ENCODE results near the gene LAMP5. TPM values are rescaled to one million over a fixed set of nuclear protein-coding genes. Genes with fewer than 3 reads are reported as not detected.

Gene LAMP5
- total RNA-seq, 1 experiment from 2014 or later, result not detected

DNA sequence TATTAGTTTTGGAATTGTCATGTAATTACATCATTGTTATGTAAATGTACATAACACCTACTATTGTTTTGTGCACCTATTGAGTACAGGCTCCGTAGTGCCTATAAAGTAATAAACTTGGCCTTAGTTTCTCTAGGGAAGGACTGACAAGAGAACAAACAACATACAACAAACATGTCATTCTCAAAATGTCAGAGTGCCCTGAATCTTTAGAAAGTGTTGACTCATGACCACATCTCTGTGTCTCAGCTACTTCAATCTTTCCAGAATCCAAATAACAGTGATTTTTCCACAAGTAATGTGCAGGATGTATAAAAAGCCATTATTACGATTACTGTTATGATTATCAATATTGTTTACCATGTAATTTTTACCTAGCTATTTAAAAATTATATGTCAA, 17.2 kb downstream of the LAMP5 start:
- H3K9me3 ChIP-seq (ENCODE audit: low read length), result no peaks in the 10 kb centered on the region
- no peak for DNase-seq
- no peak overlapping the region for H2AFZ ChIP-seq (ENCODE audit: low read length)
- no peak overlapping the region for H3K27ac ChIP-seq (ENCODE audit: low read length)
- H3K4me3 ChIP-seq (ENCODE audit: low read length), result no peak overlapping the region
- H3K9ac ChIP-seq (ENCODE audit: low read length), result no peak overlapping the region
- H3K4me1 ChIP-seq (ENCODE audit: low read length), result no peaks in the 10 kb centered on the region
- H3K36me3 ChIP-seq (ENCODE audit: insufficient read depth, low read length), result no peaks in the 10 kb centered on the region
- H3K79me2 ChIP-seq (ENCODE audit: low read length), result no peaks in the 10 kb centered on the region
- no peaks in the 10 kb centered on the region for H3K9me2 ChIP-seq (replicated peaks; ENCODE audit: insufficient read depth, low read length)
- no peaks in the 10 kb centered on the region for H3K27me3 ChIP-seq (ENCODE audit: low read length)
- no peaks in the 10 kb centered on the region for H4K20me1 ChIP-seq (ENCODE audit: insufficient read depth, low read depth, low read length)
- H3K4me2 ChIP-seq (ENCODE audit: low read depth, low read length, poor library complexity, severe bottlenecking), result no peak overlapping the region

DNA sequence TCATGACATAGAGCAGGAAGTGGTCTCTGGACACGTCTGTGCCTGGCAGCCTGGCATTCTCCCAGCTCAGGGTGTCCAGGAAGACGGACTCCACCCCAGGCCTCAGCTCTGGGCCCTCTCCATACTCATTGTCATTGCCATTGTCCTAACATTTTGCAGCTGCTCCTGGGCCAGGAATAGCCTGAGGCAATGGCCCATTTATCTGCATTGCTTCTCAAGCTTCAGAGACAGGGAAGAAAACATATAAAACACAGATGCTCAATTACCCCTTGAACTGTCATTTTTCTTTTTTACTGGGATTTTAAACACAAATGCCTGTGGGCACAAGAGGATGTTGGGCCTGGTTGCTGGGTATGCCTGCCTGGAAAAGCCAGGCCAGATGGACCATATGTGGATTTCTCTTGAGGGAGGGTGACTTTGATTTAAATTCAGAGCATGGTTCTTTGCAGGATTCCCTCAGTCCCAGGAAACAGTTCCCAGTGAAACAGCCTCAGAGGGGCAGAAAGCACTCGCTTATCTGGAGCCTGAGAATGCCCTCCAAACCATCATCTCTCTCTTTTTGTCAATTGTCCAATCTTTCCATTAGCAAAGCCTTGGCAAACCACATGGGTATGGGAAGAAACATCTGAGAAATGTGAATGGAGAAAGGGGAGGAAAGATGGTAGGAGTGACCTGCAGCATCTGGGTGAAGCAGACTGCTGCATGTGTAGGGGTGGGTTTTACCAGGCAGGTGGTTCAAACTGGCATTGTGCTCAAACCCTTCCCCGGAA, 17.9 kb downstream of the LAMP5 start:
- Histone ChIP-seq H3K4me1 (ENCODE audit: low read length) (no peaks in the 10 kb centered on the region), H4K20me1 (ENCODE audit: insufficient read depth, low read depth, low read length) (no peaks in the 10 kb centered on the region), H3K9me3 (ENCODE audit: low read length) (no peaks in the 10 kb centered on the region), H3K9me2 (replicated peaks; ENCODE audit: insufficient read depth, low read length) (no peaks in the 10 kb centered on the region), H3K27ac (ENCODE audit: low read length) (no peak overlapping the region), H3K9ac (ENCODE audit: low read length) (no peak overlapping the region), H3K4me3 (ENCODE audit: low read length) (no peak overlapping the region), H3K36me3 (ENCODE audit: insufficient read depth, low read length) (no peaks in the 10 kb centered on the region), H3K4me2 (ENCODE audit: low read depth, low read length, poor library complexity, severe bottlenecking) (no peak overlapping the region), H2AFZ (ENCODE audit: low read length) (no peak overlapping the region), H3K27me3 (ENCODE audit: low read length) (no peaks in the 10 kb centered on the region), H3K79me2 (ENCODE audit: low read length) (no peaks in the 10 kb centered on the region)
- DNase-seq, result no peak

DNA sequence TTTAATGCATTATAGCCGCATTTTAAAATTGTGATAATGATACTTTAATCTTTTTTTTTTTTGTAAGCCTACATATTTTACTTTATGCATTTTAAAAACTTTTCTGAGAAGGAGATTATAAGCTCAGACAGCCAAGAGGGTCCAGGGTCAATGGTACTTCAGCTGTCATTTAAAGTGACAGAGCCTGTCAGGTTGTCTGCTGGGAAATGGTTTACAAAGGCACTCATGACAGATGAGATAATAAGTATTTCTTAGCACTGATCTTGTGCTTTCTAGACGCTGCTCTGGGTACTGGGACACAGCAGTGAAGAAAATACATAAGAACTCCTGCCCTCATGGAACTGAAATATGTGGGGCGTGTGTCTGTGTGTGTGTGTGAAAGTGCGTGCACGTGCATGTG, 19.6 kb downstream of the LAMP5 start:
- Histone ChIP-seq H4K20me1 (ENCODE audit: insufficient read depth, low read depth, low read length) (no peaks in the 10 kb centered on the region), H3K27me3 (ENCODE audit: low read length) (no peaks in the 10 kb centered on the region), H3K79me2 (ENCODE audit: low read length) (no peaks in the 10 kb centered on the region), H3K4me3 (ENCODE audit: low read length) (no peak overlapping the region), H3K27ac (ENCODE audit: low read length) (no peak overlapping the region), H3K9me2 (replicated peaks; ENCODE audit: insufficient read depth, low read length) (no peaks in the 10 kb centered on the region), H3K9ac (ENCODE audit: low read length) (no peak overlapping the region), H3K4me2 (ENCODE audit: low read depth, low read length, poor library complexity, severe bottlenecking) (no peak overlapping the region), H2AFZ (ENCODE audit: low read length) (no peak overlapping the region), H3K4me1 (ENCODE audit: low read length) (no peaks in the 10 kb centered on the region), H3K36me3 (ENCODE audit: insufficient read depth, low read length) (no peaks in the 10 kb centered on the region), H3K9me3 (ENCODE audit: low read length) (no peaks in the 10 kb centered on the region)
- DNase-seq, result no peak

DNA sequence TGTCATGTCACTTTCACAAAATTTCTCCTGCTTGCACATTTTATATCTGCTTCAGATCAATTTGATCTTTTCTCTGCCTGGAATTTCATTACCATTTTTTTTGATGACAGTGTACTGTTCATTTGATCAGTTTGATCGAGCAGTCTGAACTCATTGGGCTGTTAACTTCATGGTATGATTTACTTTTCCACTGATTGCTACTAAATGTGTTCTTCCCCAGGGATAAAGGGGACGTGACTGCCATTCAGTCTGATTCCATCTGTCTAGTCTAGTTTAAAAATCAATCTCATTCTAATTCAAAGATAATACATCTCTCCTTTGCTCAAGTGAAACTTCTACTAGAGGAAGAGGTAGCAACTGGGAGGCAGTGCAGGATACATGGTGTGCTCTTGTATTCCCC, 21.1 kb downstream of the LAMP5 start:
- Histone ChIP-seq H3K27ac (ENCODE audit: low read length) (no peak overlapping the region), H3K4me3 (ENCODE audit: low read length) (no peak overlapping the region), H3K9me3 (ENCODE audit: low read length) (no peaks in the 10 kb centered on the region), H3K4me2 (ENCODE audit: low read depth, low read length, poor library complexity, severe bottlenecking) (no peak overlapping the region), H3K27me3 (ENCODE audit: low read length) (no peaks in the 10 kb centered on the region), H3K4me1 (ENCODE audit: low read length) (no peaks in the 10 kb centered on the region), H3K79me2 (ENCODE audit: low read length) (no peaks in the 10 kb centered on the region), H4K20me1 (ENCODE audit: insufficient read depth, low read depth, low read length) (no peaks in the 10 kb centered on the region), H2AFZ (ENCODE audit: low read length) (no peak overlapping the region), H3K36me3 (ENCODE audit: insufficient read depth, low read length) (no peaks in the 10 kb centered on the region), H3K9ac (ENCODE audit: low read length) (no peak overlapping the region), H3K9me2 (replicated peaks; ENCODE audit: insufficient read depth, low read length) (no peaks in the 10 kb centered on the region)
- DNase-seq, result no peak

DNA sequence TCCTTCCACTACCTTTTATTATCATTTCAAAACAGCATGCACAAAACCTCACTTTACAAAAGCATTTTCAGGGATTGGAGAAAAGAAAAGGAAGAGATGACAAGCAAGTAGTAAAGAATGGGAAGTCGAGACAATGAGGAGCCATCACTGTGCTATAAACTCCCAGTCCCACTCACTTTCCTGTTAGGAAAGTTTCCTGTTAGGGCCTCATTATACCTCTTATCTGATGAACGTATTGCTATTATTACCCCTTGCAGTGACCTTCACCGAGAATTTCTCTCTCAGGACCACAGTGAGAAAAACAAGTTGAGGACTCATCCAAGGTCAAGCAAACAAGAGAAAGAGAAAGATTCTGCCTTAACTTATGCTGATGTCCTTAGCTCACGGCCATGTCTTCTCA, 28.8 kb downstream of the LAMP5 start:
- Histone ChIP-seq H3K9me2 (replicated peaks; ENCODE audit: insufficient read depth, low read length) (no peaks in the 10 kb centered on the region), H3K27ac (ENCODE audit: low read length) (no peak overlapping the region), H3K9me3 (ENCODE audit: low read length) (no peaks in the 10 kb centered on the region), H4K20me1 (ENCODE audit: insufficient read depth, low read depth, low read length) (no peaks in the 10 kb centered on the region), H3K79me2 (ENCODE audit: low read length) (no peaks in the 10 kb centered on the region), H3K9ac (ENCODE audit: low read length) (no peak overlapping the region), H2AFZ (ENCODE audit: low read length) (no peak overlapping the region), H3K4me3 (ENCODE audit: low read length) (no peak overlapping the region), H3K4me2 (ENCODE audit: low read depth, low read length, poor library complexity, severe bottlenecking) (no peak overlapping the region), H3K27me3 (ENCODE audit: low read length) (no peaks in the 10 kb centered on the region), H3K4me1 (ENCODE audit: low read length) (no peaks in the 10 kb centered on the region), H3K36me3 (ENCODE audit: insufficient read depth, low read length) (no peaks in the 10 kb centered on the region)
- DNase-seq, result no peak

DNA sequence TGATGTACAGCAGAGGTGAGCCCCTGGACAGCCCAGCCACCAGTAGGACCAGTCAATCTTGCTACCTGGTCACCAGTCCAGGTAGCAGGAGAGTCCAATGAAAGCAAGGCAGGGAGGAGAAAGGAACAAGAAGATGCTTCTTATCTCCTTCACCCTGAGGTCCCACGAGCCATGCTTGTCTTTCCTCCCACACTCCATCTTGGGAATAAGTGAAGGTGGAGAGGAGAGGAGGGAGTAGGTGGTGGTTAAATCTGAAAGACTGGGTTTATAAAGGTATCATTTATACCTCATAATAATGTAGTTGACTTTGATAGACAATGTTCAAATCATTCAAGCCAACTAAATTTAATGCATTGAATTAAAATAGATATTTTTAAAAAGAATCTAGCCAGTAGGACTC, 35.9 kb downstream of the LAMP5 start:
- no peaks in the 10 kb centered on the region for H3K4me1 ChIP-seq (ENCODE audit: low read length)
- H3K27ac ChIP-seq (ENCODE audit: low read length), result no peak overlapping the region
- H4K20me1 ChIP-seq (ENCODE audit: insufficient read depth, low read depth, low read length), result no peaks in the 10 kb centered on the region
- no peak overlapping the region for H3K4me3 ChIP-seq (ENCODE audit: low read length)
- H3K9me3 ChIP-seq (ENCODE audit: low read length), result no peaks in the 10 kb centered on the region
- no peak for DNase-seq
- no peaks in the 10 kb centered on the region for H3K27me3 ChIP-seq (ENCODE audit: low read length)
- H3K9me2 ChIP-seq (replicated peaks; ENCODE audit: insufficient read depth, low read length), result no peaks in the 10 kb centered on the region
- no peaks in the 10 kb centered on the region for H3K36me3 ChIP-seq (ENCODE audit: insufficient read depth, low read length)
- no peak overlapping the region for H2AFZ ChIP-seq (ENCODE audit: low read length)
- H3K9ac ChIP-seq (ENCODE audit: low read length), result no peak overlapping the region
- H3K79me2 ChIP-seq (ENCODE audit: low read length), result no peaks in the 10 kb centered on the region
- H3K4me2 ChIP-seq (ENCODE audit: low read depth, low read length, poor library complexity, severe bottlenecking), result no peak overlapping the region

DNA sequence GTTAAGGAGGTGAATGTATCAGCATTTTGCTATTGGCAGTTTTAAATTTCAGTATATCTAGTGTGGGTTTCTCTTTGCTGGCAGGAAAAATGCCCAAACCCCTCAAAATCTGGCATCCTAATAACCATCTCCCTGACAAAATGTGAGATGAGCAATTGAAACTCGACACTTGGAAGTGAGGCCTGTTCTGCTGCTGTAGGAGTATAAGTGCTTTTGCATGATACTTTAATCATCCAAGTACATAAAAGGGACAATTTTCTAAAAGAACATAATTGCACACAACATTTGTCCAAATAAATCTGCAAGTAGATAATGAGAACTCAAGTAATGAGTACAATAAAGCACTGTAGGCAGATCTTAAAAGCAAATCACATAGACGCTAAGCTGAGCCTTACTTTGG, 36.5 kb downstream of the LAMP5 start:
- Histone ChIP-seq H3K4me2 (ENCODE audit: low read depth, low read length, poor library complexity, severe bottlenecking) (no peak overlapping the region), H2AFZ (ENCODE audit: low read length) (no peak overlapping the region), H3K4me1 (ENCODE audit: low read length) (no peaks in the 10 kb centered on the region), H3K36me3 (ENCODE audit: insufficient read depth, low read length) (no peaks in the 10 kb centered on the region), H3K9ac (ENCODE audit: low read length) (no peak overlapping the region), H3K4me3 (ENCODE audit: low read length) (no peak overlapping the region), H3K9me3 (ENCODE audit: low read length) (no peaks in the 10 kb centered on the region), H3K27me3 (ENCODE audit: low read length) (no peaks in the 10 kb centered on the region), H3K9me2 (replicated peaks; ENCODE audit: insufficient read depth, low read length) (no peaks in the 10 kb centered on the region), H3K27ac (ENCODE audit: low read length) (no peak overlapping the region), H3K79me2 (ENCODE audit: low read length) (no peaks in the 10 kb centered on the region), H4K20me1 (ENCODE audit: insufficient read depth, low read depth, low read length) (no peaks in the 10 kb centered on the region)
- DNase-seq, result no peak

DNA sequence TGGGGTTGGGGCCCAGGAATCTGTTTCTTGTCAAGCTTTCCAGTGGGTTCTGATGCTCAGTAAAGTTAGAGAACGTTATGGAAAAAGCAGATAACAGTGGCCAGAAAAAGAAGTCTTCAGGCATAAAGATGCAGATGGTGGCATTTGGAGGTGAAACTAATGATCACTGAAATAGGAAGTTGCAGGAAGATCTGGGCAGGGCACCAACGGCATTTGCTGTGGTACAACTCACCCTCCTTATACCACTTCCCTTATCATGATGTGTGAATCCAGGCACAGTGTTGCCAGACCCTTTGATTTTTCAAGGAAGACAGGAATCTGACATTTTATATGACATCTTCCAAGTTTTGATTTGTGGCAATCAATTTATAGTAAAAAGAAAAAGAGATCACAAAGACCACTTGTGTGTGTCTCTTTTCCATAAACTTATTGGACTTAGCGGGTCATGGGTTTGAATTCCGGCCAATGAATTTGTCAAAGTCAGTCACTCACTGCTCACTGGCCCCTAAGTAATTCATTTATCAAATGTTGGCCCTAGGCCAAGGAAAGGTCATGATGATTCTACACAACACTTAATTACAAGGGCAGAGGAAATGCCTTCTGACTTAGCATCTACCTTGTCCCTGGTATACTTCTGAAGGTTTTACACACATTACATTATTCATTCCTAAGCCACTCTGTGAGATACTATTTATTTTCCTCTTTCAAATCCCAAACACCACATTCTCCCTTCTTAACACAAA, 37.6 kb downstream of the LAMP5 start:
- H3K9me3 ChIP-seq (ENCODE audit: low read length), result no peaks in the 10 kb centered on the region
- H3K4me2 ChIP-seq (ENCODE audit: low read depth, low read length, poor library complexity, severe bottlenecking), result no peak overlapping the region
- no peaks in the 10 kb centered on the region for H3K36me3 ChIP-seq (ENCODE audit: insufficient read depth, low read length)
- H3K27me3 ChIP-seq (ENCODE audit: low read length), result no peaks in the 10 kb centered on the region
- H3K27ac ChIP-seq (ENCODE audit: low read length), result no peak overlapping the region
- H3K9me2 ChIP-seq (replicated peaks; ENCODE audit: insufficient read depth, low read length), result no peaks in the 10 kb centered on the region
- no peak overlapping the region for H2AFZ ChIP-seq (ENCODE audit: low read length)
- H4K20me1 ChIP-seq (ENCODE audit: insufficient read depth, low read depth, low read length), result no peaks in the 10 kb centered on the region
- no peak overlapping the region for H3K4me3 ChIP-seq (ENCODE audit: low read length)
- H3K4me1 ChIP-seq (ENCODE audit: low read length), result no peaks in the 10 kb centered on the region
- no peak overlapping the region for H3K9ac ChIP-seq (ENCODE audit: low read length)
- DNase-seq, result no peak
- H3K79me2 ChIP-seq (ENCODE audit: low read length), result no peaks in the 10 kb centered on the region
